Panc1 (cell line): Measurements from ENCODE around the gene SCYGR6. TPM values are rescaled to one million over a fixed set of nuclear protein-coding genes. Genes with fewer than 3 reads are reported as not detected.
"Not testable (repeated sequence)": the region's sequence is repeated elsewhere in the genome, so short reads cannot be mapped to it uniquely, and the experiment has no call there.

ENCODE experiments used
- ATAC-seq: fragments of 200-7000 bp; cut with Tn5 transposase; 2 replicates; pipeline ENCODE4 v1.9.1; 2020; ENCODE audit warnings: mild to moderate bottlenecking, moderate library complexity
- BruUV-seq: library from RNA; stranded (reverse); fragments of 400-500 nt; replicated peaks from 2 replicates; lab custom pipeline; 2021; lab: Mats Ljungman, UMichigan
- CTCF ChIA-PET: fragments of 300-600 bp; sonication (Branson Sonifier 250); formaldehyde crosslinking; loops from one replicate; lab custom pipeline; 2022; ENCODE audit warnings: antibody characterized with exemption; lab: Charles Lee
- POLR2A ChIA-PET: fragments of 300-600 bp; sonication (Branson Sonifier 250); formaldehyde crosslinking; loops from one replicate; lab custom pipeline; 2022; ENCODE audit warnings: antibody characterized with exemption; lab: Charles Lee
- DNase-seq: peaks from one replicate; pipeline ENCODE4 v3.0.0-alpha.2; 2010; ENCODE audit warnings: low read depth, low spot score
- H3K27ac ChIP-seq: 2 replicates; pipeline ENCODE4 v1.5.1; 2011; ENCODE audit warnings: mild to moderate bottlenecking, low read length, inconsistent platforms
- H3K27me3 ChIP-seq: fragments of 200-500 bp; sonication (Bioruptor generic); 2 replicates; pipeline ENCODE4 v1.6.0; 2014; ENCODE audit warnings: low read length, inconsistent platforms; ENCODE audit not compliant: control insufficient read depth, insufficient read depth
- H3K36me3 ChIP-seq: fragments of 200-500 bp; sonication (Bioruptor generic); 2 replicates; pipeline ENCODE4 v1.5.1; 2014; ENCODE audit warnings: inconsistent platforms, mild to moderate bottlenecking, low read length, moderate library complexity; ENCODE audit not compliant: control insufficient read depth, insufficient read depth
- H3K4me1 ChIP-seq: 2 replicates; pipeline ENCODE4 v1.5.1; 2011; ENCODE audit warnings: inconsistent platforms, mild to moderate bottlenecking, low read length, moderate library complexity; ENCODE audit not compliant: control insufficient read depth, insufficient read depth
- H3K4me3 ChIP-seq, 2 experiments: 2 replicates each; pipeline ENCODE4 v1.5.1; 2011 to 2012; ENCODE audit warnings: low read depth in 2 of 2, low read length in 2 of 2, mild to moderate bottlenecking in 2 of 2, inconsistent platforms in 1 of 2, moderate library complexity in 1 of 2
- H3K9me3 ChIP-seq: fragments of 200-500 bp; sonication (Bioruptor generic); 2 replicates; pipeline ENCODE4 v1.5.1; 2014; ENCODE audit warnings: low read depth, mild to moderate bottlenecking, inconsistent platforms, low read length, moderate library complexity; ENCODE audit not compliant: control insufficient read depth, insufficient read depth
- POLR2AphosphoS5 ChIP-seq: IDR thresholded peaks from 2 replicates; pipeline ENCODE4 v1.6.1; 2012; ENCODE audit warnings: mild to moderate bottlenecking, low read depth, low read length, moderate library complexity
- SIN3A ChIP-seq: IDR thresholded peaks from 2 replicates; pipeline ENCODE4 v1.6.1; 2012; ENCODE audit warnings: low read depth, mild to moderate bottlenecking, low read length, moderate library complexity, borderline replicate concordance; ENCODE audit not compliant: insufficient read depth
- TCF7L2 ChIP-seq: IDR thresholded peaks from 2 replicates; pipeline ENCODE4 v1.6.1; 2011; ENCODE audit warnings: mild to moderate bottlenecking, low read depth, low read length, inconsistent platforms
- in situ Hi-C: cut with HindIII; loops from 2 replicates; pipeline ENCODE4 v1.10.0; 2016; ENCODE audit warnings: low sequenced_read_pairs, low pct_unique_long_range_greater_than_20kb
- intact Hi-C: fragments of 100-400 bp; cut with micrococcal nuclease; formaldehyde crosslinking; loops from one replicate; pipeline ENCODE4 v1.10.0; 2022; ENCODE audit not compliant: unreplicated experiment
- total RNA-seq: library from RNA; stranded (reverse); gene quantifications from one replicate; pipeline ENCODE4 v1.2.1, GENCODE V29; 2021; ENCODE audit not compliant: unreplicated experiment
- TF ChIP-seq, protein P1 (sequence below), 2 experiments: IDR thresholded peaks; 2 replicates each; pipeline ENCODE4 v1.6.1; 2011 to 2012; ENCODE audit warnings: low read depth in 2 of 2, control low read depth in 1 of 2, low read length in 1 of 2, mild to moderate bottlenecking in 1 of 2, moderate library complexity in 1 of 2; ENCODE audit not compliant: insufficient read depth in 1 of 2
- TF ChIP-seq, protein P2 (sequence below): fragments of 450-650 bp; IDR thresholded peaks from 2 replicates; pipeline ENCODE4 v1.5.1; 2017; ENCODE audit warnings: mild to moderate bottlenecking

Gene SCYGR6
- total RNA-seq, 1 experiment from 2014 or later: not detected

DNA sequence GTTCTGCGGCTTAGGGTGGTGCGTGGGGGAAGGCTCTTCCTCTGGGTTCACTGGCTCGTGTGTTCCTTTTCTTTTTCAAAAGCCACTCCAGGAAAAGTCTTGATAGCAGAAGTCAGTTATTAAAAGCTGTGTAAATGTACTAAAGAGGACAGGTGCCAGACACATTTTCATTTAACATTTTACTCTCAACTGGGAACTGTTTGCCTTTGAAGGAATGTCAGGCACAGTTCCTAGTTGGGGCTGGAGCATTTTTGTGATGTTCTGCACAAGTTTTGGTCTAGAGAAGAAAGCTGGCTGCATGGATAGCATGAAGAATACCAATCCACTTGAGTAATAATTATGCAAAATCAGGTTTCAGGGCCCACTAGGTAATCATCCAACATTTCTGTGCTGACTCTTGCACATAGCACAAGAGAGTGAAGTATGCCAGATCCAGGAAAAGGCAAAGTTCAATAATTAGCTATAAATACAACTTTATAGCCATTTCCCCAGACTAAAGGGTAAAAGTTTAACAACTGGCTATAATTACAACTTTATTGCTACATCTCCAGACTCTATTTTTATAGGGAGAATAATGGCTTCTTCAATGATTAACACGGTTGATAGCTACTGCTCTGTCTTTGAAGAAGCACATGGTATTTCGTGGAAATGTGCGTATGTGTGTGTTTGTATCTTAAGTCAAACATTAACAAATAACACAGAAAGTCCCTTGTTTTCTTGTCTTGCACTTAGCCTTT, 37.4 kb upstream of the SCYGR6 start:
- H3K9me3 ChIP-seq: no peaks in the 10 kb centered on the region
- no peak overlapping the region for H3K4me3 ChIP-seq
- DNase-seq: no peak
- ChIA-PET CTCF (no interaction called here), POLR2A (interaction anchor here (0.6 kb wide), 1 partner anchor 85 kb away, joined by 3 read pairs; no protein-coding TSS in a partner anchor)
- no peaks in the 10 kb centered on the region for H3K27me3 ChIP-seq
- TF ChIP-seq, protein P1, sequence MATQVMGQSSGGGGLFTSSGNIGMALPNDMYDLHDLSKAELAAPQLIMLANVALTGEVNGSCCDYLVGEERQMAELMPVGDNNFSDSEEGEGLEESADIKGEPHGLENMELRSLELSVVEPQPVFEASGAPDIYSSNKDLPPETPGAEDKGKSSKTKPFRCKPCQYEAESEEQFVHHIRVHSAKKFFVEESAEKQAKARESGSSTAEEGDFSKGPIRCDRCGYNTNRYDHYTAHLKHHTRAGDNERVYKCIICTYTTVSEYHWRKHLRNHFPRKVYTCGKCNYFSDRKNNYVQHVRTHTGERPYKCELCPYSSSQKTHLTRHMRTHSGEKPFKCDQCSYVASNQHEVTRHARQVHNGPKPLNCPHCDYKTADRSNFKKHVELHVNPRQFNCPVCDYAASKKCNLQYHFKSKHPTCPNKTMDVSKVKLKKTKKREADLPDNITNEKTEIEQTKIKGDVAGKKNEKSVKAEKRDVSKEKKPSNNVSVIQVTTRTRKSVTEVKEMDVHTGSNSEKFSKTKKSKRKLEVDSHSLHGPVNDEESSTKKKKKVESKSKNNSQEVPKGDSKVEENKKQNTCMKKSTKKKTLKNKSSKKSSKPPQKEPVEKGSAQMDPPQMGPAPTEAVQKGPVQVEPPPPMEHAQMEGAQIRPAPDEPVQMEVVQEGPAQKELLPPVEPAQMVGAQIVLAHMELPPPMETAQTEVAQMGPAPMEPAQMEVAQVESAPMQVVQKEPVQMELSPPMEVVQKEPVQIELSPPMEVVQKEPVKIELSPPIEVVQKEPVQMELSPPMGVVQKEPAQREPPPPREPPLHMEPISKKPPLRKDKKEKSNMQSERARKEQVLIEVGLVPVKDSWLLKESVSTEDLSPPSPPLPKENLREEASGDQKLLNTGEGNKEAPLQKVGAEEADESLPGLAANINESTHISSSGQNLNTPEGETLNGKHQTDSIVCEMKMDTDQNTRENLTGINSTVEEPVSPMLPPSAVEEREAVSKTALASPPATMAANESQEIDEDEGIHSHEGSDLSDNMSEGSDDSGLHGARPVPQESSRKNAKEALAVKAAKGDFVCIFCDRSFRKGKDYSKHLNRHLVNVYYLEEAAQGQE (IDR thresholded peaks at IDR 0.05; ENCODE audit: insufficient read depth in 1 of 2, low read depth in 2 of 2, low read length in 1 of 2): no peak
- TF ChIP-seq POLR2AphosphoS5: no peak
- no peak for TF ChIP-seq TCF7L2
- TF ChIP-seq, protein P2, sequence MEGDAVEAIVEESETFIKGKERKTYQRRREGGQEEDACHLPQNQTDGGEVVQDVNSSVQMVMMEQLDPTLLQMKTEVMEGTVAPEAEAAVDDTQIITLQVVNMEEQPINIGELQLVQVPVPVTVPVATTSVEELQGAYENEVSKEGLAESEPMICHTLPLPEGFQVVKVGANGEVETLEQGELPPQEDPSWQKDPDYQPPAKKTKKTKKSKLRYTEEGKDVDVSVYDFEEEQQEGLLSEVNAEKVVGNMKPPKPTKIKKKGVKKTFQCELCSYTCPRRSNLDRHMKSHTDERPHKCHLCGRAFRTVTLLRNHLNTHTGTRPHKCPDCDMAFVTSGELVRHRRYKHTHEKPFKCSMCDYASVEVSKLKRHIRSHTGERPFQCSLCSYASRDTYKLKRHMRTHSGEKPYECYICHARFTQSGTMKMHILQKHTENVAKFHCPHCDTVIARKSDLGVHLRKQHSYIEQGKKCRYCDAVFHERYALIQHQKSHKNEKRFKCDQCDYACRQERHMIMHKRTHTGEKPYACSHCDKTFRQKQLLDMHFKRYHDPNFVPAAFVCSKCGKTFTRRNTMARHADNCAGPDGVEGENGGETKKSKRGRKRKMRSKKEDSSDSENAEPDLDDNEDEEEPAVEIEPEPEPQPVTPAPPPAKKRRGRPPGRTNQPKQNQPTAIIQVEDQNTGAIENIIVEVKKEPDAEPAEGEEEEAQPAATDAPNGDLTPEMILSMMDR: no peak
- TF ChIP-seq SIN3A: no peak
- no peak for ATAC-seq
- no peak overlapping the region for H3K27ac ChIP-seq
- intact Hi-C loops: loop anchor here (5.0 to 10.0 kb wide), 2 partner anchors 187 to 630 kb away; no protein-coding TSS in a partner anchor
- no TSS peak for BruUV-seq
- no peaks in the 10 kb centered on the region for H3K36me3 ChIP-seq
- in situ Hi-C loops: no loop called here
- H3K4me1 ChIP-seq: no peaks in the 10 kb centered on the region

DNA sequence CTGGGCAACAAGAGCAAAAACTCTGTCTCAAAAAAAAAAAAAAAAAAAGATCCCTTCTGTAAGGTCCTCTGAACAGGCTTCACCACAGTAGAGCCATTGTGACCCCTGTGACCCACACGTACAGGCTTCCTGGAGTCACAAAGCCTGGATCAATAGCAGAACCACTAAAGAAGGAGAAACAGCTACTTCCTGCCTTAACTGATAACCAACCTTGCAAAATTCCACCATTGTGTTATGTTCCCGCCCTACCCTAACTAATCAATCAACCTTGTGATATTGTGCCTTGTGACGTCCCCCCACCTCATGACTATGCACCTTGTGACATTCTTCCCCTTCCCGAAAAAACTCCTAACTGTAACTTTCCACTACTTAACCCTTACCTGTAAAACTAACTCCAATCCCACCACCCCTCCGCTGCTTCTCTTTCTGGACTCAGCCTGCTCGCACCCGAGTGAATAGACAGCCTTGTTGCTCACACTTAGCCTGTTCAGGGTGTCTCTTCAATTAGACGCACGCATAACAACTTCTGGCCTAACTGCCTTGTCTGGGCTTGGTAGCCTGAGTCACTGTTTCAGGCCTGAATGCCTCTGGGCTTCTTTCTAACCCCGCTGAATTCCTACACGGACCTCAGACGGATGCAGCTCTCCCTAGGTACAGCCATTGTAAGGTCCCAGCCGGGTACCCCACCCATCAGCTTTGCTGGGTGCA, 35.0 kb upstream of the SCYGR6 start:
- no peak overlapping the region for H3K27ac ChIP-seq
- no peaks in the 10 kb centered on the region for H3K9me3 ChIP-seq
- intact Hi-C loops (loop anchor here (5.0 to 10.0 kb wide), 2 partner anchors 185 to 627 kb away; no protein-coding TSS in a partner anchor), in situ Hi-C loops (no loop called here)
- no peak for ATAC-seq
- no peaks in the 10 kb centered on the region for H3K27me3 ChIP-seq
- no peak for DNase-seq
- ChIA-PET CTCF (interaction anchor here (0.5 kb wide), 1 partner anchor 30 kb away, joined by 6 read pairs; no protein-coding TSS in a partner anchor), POLR2A (no interaction called here)
- no peak overlapping the region for H3K4me3 ChIP-seq
- H3K36me3 ChIP-seq: no peaks in the 10 kb centered on the region
- no peak for TF ChIP-seq POLR2AphosphoS5
- TF ChIP-seq, protein P1 (IDR thresholded peaks at IDR 0.05; ENCODE audit: insufficient read depth in 1 of 2, low read depth in 2 of 2, low read length in 1 of 2): no peak
- TF ChIP-seq, protein P2: no peak
- TF ChIP-seq TCF7L2: no peak
- TF ChIP-seq SIN3A: no peak
- no peaks in the 10 kb centered on the region for H3K4me1 ChIP-seq
- no TSS peak for BruUV-seq

DNA sequence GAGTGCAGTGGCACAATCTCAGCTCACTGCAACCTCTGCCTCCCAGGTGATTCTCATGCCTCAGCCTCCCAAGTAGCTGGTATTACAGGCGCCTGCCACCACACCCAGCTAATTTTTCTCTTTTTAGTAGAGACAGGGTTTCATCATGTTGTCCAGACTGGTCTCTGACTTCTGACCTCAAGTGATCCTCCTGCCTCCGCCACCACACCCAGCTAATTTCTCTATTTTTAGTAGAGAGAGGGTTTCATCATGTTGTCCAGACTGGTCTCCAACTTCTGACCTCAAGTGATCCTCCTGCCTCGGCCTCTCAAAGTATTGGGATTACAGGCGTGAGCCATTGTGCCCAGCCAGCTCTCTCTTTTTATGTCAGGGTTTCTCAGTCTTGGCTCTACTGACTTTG, 31.7 kb upstream of the SCYGR6 start:
- POLR2A ChIA-PET: interaction anchor here (0.5 to 0.7 kb wide), 2 partner anchors 106 to 341 kb away, joined by 5 read pairs; no protein-coding TSS in a partner anchor
- in situ Hi-C loops: not testable (repeated sequence)
- CTCF ChIA-PET: interaction anchor here (0.5 to 1.2 kb wide), 2 partner anchors 19 to 98 kb away, joined by 4 to 6 read pairs; no protein-coding TSS in a partner anchor

More for the DNA sequence above, 31.7 kb upstream of the SCYGR6 start:
- H3K27me3 ChIP-seq, H3K9me3 ChIP-seq, H3K4me3 ChIP-seq, ATAC-seq, H3K27ac ChIP-seq, H3K4me1 ChIP-seq, intact Hi-C loops, H3K36me3 ChIP-seq, BruUV-seq, DNase-seq: not testable (repeated sequence)
